Panc1 (cell line): ENCODE measurements around the gene WBP2NL. TPM values are rescaled to one million over a fixed set of nuclear protein-coding genes. Genes with fewer than 3 reads are reported as not detected.

Experiments
- ATAC-seq: fragments of 200-7000 bp; cut with Tn5 transposase; 2 replicates; pipeline ENCODE4 v1.9.1; 2020; ENCODE audit warnings: mild to moderate bottlenecking, moderate library complexity
- BruUV-seq: library from RNA; stranded (reverse); fragments of 400-500 nt; replicated peaks from 2 replicates; lab custom pipeline; 2021; lab: Mats Ljungman, UMichigan
- CTCF ChIA-PET: fragments of 300-600 bp; sonication (Branson Sonifier 250); formaldehyde crosslinking; loops from one replicate; lab custom pipeline; 2022; ENCODE audit warnings: antibody characterized with exemption; lab: Charles Lee
- POLR2A ChIA-PET: fragments of 300-600 bp; sonication (Branson Sonifier 250); formaldehyde crosslinking; loops from one replicate; lab custom pipeline; 2022; ENCODE audit warnings: antibody characterized with exemption; lab: Charles Lee
- DNase-seq: peaks from one replicate; pipeline ENCODE4 v3.0.0-alpha.2; 2010; ENCODE audit warnings: low read depth, low spot score
- H3K27ac ChIP-seq: 2 replicates; pipeline ENCODE4 v1.5.1; 2011; ENCODE audit warnings: mild to moderate bottlenecking, low read length, inconsistent platforms
- H3K27me3 ChIP-seq: fragments of 200-500 bp; sonication (Bioruptor generic); 2 replicates; pipeline ENCODE4 v1.6.0; 2014; ENCODE audit warnings: low read length, inconsistent platforms; ENCODE audit not compliant: control insufficient read depth, insufficient read depth
- H3K36me3 ChIP-seq: fragments of 200-500 bp; sonication (Bioruptor generic); 2 replicates; pipeline ENCODE4 v1.5.1; 2014; ENCODE audit warnings: inconsistent platforms, mild to moderate bottlenecking, low read length, moderate library complexity; ENCODE audit not compliant: control insufficient read depth, insufficient read depth
- H3K4me1 ChIP-seq: 2 replicates; pipeline ENCODE4 v1.5.1; 2011; ENCODE audit warnings: inconsistent platforms, mild to moderate bottlenecking, low read length, moderate library complexity; ENCODE audit not compliant: control insufficient read depth, insufficient read depth
- H3K4me3 ChIP-seq, 2 experiments: 2 replicates each; pipeline ENCODE4 v1.5.1; 2011 to 2012; ENCODE audit warnings: low read depth in 2 of 2, low read length in 2 of 2, mild to moderate bottlenecking in 2 of 2, inconsistent platforms in 1 of 2, moderate library complexity in 1 of 2
- H3K9me3 ChIP-seq: fragments of 200-500 bp; sonication (Bioruptor generic); 2 replicates; pipeline ENCODE4 v1.5.1; 2014; ENCODE audit warnings: low read depth, mild to moderate bottlenecking, inconsistent platforms, low read length, moderate library complexity; ENCODE audit not compliant: control insufficient read depth, insufficient read depth
- CTCF ChIP-seq: fragments of 450-650 bp; IDR thresholded peaks from 2 replicates; pipeline ENCODE4 v1.5.1; 2017; ENCODE audit warnings: mild to moderate bottlenecking
- POLR2AphosphoS5 ChIP-seq: IDR thresholded peaks from 2 replicates; pipeline ENCODE4 v1.6.1; 2012; ENCODE audit warnings: mild to moderate bottlenecking, low read depth, low read length, moderate library complexity
- REST ChIP-seq, 2 experiments: IDR thresholded peaks; 2 replicates each; pipeline ENCODE4 v1.6.1; 2011 to 2012; ENCODE audit warnings: low read depth in 2 of 2, control low read depth in 1 of 2, low read length in 1 of 2, mild to moderate bottlenecking in 1 of 2, moderate library complexity in 1 of 2; ENCODE audit not compliant: insufficient read depth in 1 of 2
- SIN3A ChIP-seq: IDR thresholded peaks from 2 replicates; pipeline ENCODE4 v1.6.1; 2012; ENCODE audit warnings: low read depth, mild to moderate bottlenecking, low read length, moderate library complexity, borderline replicate concordance; ENCODE audit not compliant: insufficient read depth
- TCF7L2 ChIP-seq: IDR thresholded peaks from 2 replicates; pipeline ENCODE4 v1.6.1; 2011; ENCODE audit warnings: mild to moderate bottlenecking, low read depth, low read length, inconsistent platforms
- in situ Hi-C: cut with HindIII; loops from 2 replicates; pipeline ENCODE4 v1.10.0; 2016; ENCODE audit warnings: low sequenced_read_pairs, low pct_unique_long_range_greater_than_20kb
- intact Hi-C: fragments of 100-400 bp; cut with micrococcal nuclease; formaldehyde crosslinking; loops from one replicate; pipeline ENCODE4 v1.10.0; 2022; ENCODE audit not compliant: unreplicated experiment
- total RNA-seq: library from RNA; stranded (reverse); gene quantifications from one replicate; pipeline ENCODE4 v1.2.1, GENCODE V29; 2021; ENCODE audit not compliant: unreplicated experiment

The WBP2NL gene
- total RNA-seq, 1 experiment from 2014 or later = 0.44 TPM

DNA sequence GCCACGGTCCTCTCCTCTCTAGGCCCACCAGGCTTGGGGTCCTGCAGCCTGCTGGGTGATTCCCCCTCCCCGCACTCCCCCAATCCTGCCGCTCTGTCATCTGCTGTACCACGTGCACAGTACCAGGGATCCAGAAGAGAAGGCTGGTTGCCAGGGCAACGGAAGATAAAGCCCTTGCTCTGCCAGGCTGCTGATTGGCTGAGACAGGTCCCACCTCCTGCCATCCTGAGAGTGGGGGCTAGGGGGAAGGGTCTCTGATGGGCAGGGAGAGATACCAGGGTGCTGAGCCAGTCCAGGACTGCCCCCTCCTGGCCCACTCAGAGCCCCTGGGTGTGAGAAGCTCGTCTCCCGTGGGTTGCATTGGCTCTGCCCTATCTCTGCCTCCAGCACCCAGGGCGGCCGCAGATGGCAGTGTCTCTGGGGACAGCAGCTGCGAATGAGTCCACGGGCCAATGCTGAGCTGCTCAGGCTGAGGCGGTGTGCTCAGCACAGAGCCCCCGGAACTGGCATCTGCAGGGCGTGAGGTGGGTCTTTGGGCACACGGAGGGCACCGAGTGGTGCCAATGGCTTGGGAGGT is 46.6 kb upstream of the WBP2NL start, which contains the start of gene SMIM45:
Gene SMIM45 (plus strand): TSS at position 253 of the 577 bp plus-strand sequence.
- TF ChIP-seq CTCF (no peak), POLR2AphosphoS5 (no peak), TCF7L2 (no peak), SIN3A (no peak), REST (IDR thresholded peaks at IDR 0.05; ENCODE audit: insufficient read depth in 1 of 2, low read depth in 2 of 2, low read length in 1 of 2) (no peak)
- no TSS peak for BruUV-seq
- no peak within 1 kb of the TSS for H3K4me3 ChIP-seq
- in situ Hi-C loops = no loop called here
- no peaks in the 10 kb centered on the region for H3K9me3 ChIP-seq
- intact Hi-C loops = no loop called here
- peaks cover 6% of the 10 kb centered on the region for H3K4me1 ChIP-seq
- no peak for ATAC-seq
- H3K36me3 ChIP-seq = no peaks in the 10 kb centered on the region
- ChIA-PET POLR2A (no interaction called here), CTCF (no interaction called here)
- H3K27ac ChIP-seq = no peak within 1 kb of the TSS
- no peak for DNase-seq
- no peaks in the 10 kb centered on the region for H3K27me3 ChIP-seq

DNA sequence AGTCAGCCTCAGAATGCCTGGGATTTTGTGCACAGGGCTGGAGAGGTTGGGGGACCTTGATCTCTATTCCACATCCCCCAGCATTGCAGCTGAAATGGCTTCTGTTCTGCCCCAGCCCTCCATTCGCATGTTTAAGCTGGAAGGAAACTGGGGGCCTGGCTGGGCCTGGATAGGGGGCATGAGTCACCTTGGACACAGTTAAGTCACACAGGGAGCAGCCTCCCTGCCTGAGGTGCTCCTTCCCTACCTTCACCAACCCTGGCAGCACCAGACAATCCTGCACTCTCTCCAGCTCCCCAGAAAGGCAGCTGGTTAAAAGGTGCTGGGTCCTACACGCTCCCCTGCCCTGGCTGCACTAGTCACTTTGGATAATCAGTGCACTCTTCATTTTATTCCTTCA is 45.9 kb upstream of the WBP2NL start:
- ChIA-PET POLR2A (no interaction called here), CTCF (no interaction called here)
- ATAC-seq (no peak), DNase-seq (no peak)
- Histone ChIP-seq H3K36me3 (no peaks in the 10 kb centered on the region), H3K4me1 (peaks cover 6% of the 10 kb centered on the region), H3K27me3 (no peaks in the 10 kb centered on the region), H3K4me3 (no peak overlapping the region), H3K27ac (no peak overlapping the region), H3K9me3 (no peaks in the 10 kb centered on the region)
- in situ Hi-C loops (no loop called here), intact Hi-C loops (no loop called here)
- TF ChIP-seq CTCF = no peak
- no peak for TF ChIP-seq TCF7L2
- no peak for TF ChIP-seq SIN3A
- no peak for TF ChIP-seq POLR2AphosphoS5
- no peak for TF ChIP-seq REST (IDR thresholded peaks at IDR 0.05; ENCODE audit: insufficient read depth in 1 of 2, low read depth in 2 of 2, low read length in 1 of 2)
- BruUV-seq = no TSS peak
